GM10266 (cell line): ENCODE measurements around the gene CSNK1G1.

Experiments
- DNase-seq: peaks from one replicate; pipeline ENCODE4 v3.0.0; 2012; ENCODE audit errors: extremely low spot score
- CTCF ChIP-seq: IDR thresholded peaks from 2 replicates; pipeline ENCODE4 v1.5.1; 2012; ENCODE audit warnings: mild to moderate bottlenecking, low read depth; ENCODE audit not compliant: control insufficient read depth, insufficient read depth; ENCODE audit errors: missing control alignments

Gene CSNK1G1

GRCh38 chr15:64251121-64251520 is 104.9 kb downstream of the CSNK1G1 start:
- no peak for DNase-seq
- no peak for TF ChIP-seq CTCF

- no peak for TF ChIP-seq CTCF
- DNase-seq: no peak
Measured at GRCh38 chr15:64249883-64250575, 105.9 kb downstream of the CSNK1G1 start.

- no peak for TF ChIP-seq CTCF
- no peak for DNase-seq
Measured at GRCh38 chr15:64249406-64249805, 106.6 kb downstream of the CSNK1G1 start.

- DNase-seq: peak; percentile 32
- no peak for TF ChIP-seq CTCF
Measured at GRCh38 chr15:64247906-64248541, 107.9 kb downstream of the CSNK1G1 start.

- TF ChIP-seq CTCF: no peak
- DNase-seq: no peak
Measured at GRCh38 chr15:64247535-64247905, 108.5 kb downstream of the CSNK1G1 start.

- peak; percentile 53 for DNase-seq
- TF ChIP-seq CTCF: no peak
Measured at GRCh38 chr15:64246364-64247189, 109.4 kb downstream of the CSNK1G1 start.
